Activated T-cell treated with anti-CD3 and anti-CD28 coated beads, Interleukin-2, amount 50 U/mL, for 4 hours (primary cell): ENCODE results near the gene FAM174B. TPM values are rescaled to one million over a fixed set of nuclear protein-coding genes. Genes with fewer than 3 reads are reported as not detected.

Experiments used
- ATAC-seq, 2 donors: fragments of 200-7000 bp; cut with Tn5 transposase; one replicate each; pipeline ENCODE4 v1.10.0; 2021
- DNase-seq: peaks from one replicate; pipeline ENCODE4 v3.0.0-alpha.2; 2020
- H3K27me3 Mint-ChIP-seq: one replicate; pipeline ENCODE4 v1.8.0; 2021; ENCODE audit warnings: low read depth, mixed read lengths
- H3K36me3 Mint-ChIP-seq: one replicate; pipeline ENCODE4 v1.8.0; 2022; ENCODE audit warnings: mixed read lengths; ENCODE audit not compliant: insufficient read depth
- H3K4me1 Mint-ChIP-seq: one replicate; pipeline ENCODE4 v1.8.0; 2021; ENCODE audit warnings: low read depth, mixed read lengths
- H3K4me3 Mint-ChIP-seq: one replicate; pipeline ENCODE4 v1.8.0; 2021; ENCODE audit warnings: mild to moderate bottlenecking, moderate library complexity, mixed read lengths
- H3K9me3 Mint-ChIP-seq: one replicate; pipeline ENCODE4 v1.8.0; 2021; ENCODE audit warnings: mixed read lengths
- total RNA-seq, 3 donors: library from RNA; stranded (reverse); gene quantifications; one replicate each; pipeline ENCODE4 v1.2.1, GENCODE V29; 2021

The FAM174B gene
- total RNA-seq, 3 donors from 2014 or later = 2.7 to 6.2 (median 3.6) TPM

DNA sequence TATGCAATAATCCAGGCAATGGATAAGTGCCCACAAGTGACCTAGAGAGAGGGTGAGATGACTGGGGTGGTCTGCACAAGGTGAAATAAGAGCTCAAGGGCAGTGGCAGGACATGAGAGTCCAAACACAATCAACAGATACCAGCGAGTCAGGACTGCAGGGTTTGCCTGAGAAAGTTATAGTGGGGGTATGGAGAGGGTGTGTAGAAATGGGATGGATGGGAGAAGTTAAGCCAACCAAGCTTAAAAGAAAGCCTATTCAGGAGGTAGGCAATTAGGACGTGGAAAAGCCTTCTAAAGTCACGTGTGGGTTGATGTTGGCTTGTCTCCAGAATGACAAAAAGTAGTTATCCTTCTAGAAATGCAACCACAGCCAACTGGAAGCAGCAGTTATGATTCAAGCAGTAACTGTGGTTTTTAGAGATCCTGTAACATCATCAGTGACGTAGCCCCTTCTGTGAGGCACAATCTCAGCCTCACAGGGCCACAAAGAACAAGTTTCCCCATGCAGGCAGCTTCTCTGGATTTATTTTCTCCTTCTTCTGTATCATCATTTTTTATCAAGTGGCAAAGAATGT is 56.1 kb downstream of the FAM174B start:
- DNase-seq (no peak), ATAC-seq (peak in 1 of 2 donors; percentile 52)
- no peak overlapping the region for H3K4me3 Mint-ChIP-seq
- H3K36me3 Mint-ChIP-seq = no peaks in the 10 kb centered on the region
- H3K27me3 Mint-ChIP-seq = peaks cover 10% of the 10 kb centered on the region
- H3K9me3 Mint-ChIP-seq = no peaks in the 10 kb centered on the region
- H3K4me1 Mint-ChIP-seq = no peaks in the 10 kb centered on the region

- peaks cover 14% of the 10 kb centered on the region for H3K27me3 Mint-ChIP-seq
- H3K9me3 Mint-ChIP-seq = no peaks in the 10 kb centered on the region
- ATAC-seq = no peak
- DNase-seq = no peak
- H3K36me3 Mint-ChIP-seq = no peaks in the 10 kb centered on the region
- H3K4me1 Mint-ChIP-seq = no peaks in the 10 kb centered on the region
- no peak overlapping the region for H3K4me3 Mint-ChIP-seq
Observed at GRCh38 chr15:92597548-92597947, 58.0 kb downstream of the FAM174B start.

DNA sequence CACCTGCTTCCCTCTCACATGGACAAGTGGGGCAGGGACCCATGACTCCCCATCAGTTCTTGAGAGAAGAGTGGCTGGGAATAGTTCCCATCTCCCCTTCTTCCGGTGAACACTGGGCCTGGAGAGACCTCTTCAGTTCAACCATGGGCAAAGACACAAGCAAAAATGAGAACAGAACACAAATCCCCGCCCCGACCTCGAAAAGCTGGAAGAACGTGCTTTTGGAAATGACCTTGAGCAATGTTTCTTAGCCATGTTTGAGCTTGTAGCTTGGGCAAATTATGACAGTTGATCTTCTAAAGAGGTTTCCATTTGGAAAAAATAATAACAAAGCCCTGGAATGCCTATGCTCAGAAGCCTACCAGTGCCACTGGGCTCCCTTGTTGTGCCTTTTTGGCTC is 59.0 kb downstream of the FAM174B start:
- no peaks in the 10 kb centered on the region for H3K9me3 Mint-ChIP-seq
- H3K4me1 Mint-ChIP-seq = no peaks in the 10 kb centered on the region
- H3K36me3 Mint-ChIP-seq = no peaks in the 10 kb centered on the region
- H3K4me3 Mint-ChIP-seq = no peak overlapping the region
- DNase-seq (no peak), ATAC-seq (no peak)
- H3K27me3 Mint-ChIP-seq = peaks cover 14% of the 10 kb centered on the region

DNA sequence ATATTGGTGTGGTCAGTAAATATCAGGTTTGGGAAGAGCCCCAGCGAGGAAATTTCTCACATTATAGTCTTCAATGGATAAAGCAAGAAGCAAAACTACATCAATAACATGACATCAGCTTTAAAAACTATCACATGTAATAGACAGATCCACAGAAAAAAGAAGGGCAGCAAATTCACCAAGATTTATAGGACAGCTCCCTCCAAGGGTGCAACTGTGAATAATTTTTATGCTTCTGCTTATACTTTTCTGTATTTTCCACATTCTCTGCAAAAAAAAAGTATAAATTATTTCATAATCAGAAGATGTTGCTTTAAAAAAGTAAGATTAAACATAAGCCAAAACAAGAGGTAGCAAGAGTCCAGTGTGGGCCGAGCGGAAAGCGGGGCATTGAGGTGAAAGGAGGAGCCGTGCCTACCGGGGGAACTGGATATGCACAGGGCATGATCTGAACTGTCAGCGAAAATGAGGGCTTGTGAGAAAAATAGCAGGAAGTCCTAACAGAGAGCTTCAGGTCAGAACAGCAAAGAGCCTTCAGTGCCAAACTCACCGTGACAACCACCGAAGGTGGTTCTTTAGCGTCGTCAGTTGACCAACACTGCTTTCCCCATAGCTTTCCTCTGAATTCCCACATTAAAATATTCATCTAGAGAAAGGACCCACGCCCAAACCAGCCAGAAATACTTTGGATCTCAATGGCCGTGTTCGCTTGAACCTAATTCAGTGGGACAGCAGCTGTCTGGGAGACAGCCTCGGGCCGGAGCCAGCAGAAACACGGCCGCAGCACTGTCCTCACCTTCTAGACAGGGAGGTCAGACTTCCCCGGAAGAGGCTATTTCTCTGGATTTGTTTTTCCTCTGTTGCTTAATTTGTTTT is 59.8 kb downstream of the FAM174B start:
- Mint-ChIP-seq H3K9me3 (no peaks in the 10 kb centered on the region), H3K27me3 (peaks cover 14% of the 10 kb centered on the region), H3K36me3 (no peaks in the 10 kb centered on the region), H3K4me3 (no peak overlapping the region), H3K4me1 (no peaks in the 10 kb centered on the region)
- no peak for DNase-seq
- ATAC-seq = no peak

DNA sequence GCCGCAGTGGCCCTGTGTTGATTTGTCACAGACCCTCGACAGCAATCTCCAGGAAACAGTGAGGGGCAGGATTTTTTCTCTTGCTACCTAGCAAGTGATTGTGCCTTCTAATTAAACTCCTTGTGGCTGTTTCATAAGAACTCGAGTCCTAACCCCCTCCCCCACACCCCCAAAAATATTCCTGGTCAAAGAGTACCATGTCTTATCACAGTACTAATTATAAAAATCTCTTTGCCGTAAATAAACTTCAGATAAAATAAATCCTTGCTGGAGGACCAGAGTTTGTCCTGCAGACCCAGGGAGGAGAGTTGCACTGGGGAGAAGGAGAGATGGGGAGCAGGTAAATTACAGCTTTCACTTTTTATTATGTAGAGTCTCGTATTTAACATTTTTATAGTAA is 64.3 kb downstream of the FAM174B start:
- Mint-ChIP-seq H3K4me1 (no peaks in the 10 kb centered on the region), H3K4me3 (no peak overlapping the region), H3K27me3 (peaks cover 10% of the 10 kb centered on the region), H3K36me3 (no peaks in the 10 kb centered on the region), H3K9me3 (no peaks in the 10 kb centered on the region)
- no peak for ATAC-seq
- DNase-seq = no peak

GRCh38 chr15:92586966-92587365 is 68.6 kb downstream of the FAM174B start:
- Mint-ChIP-seq H3K4me3 (no peak overlapping the region), H3K9me3 (no peaks in the 10 kb centered on the region), H3K27me3 (peaks cover 7% of the 10 kb centered on the region), H3K36me3 (no peaks in the 10 kb centered on the region), H3K4me1 (no peaks in the 10 kb centered on the region)
- DNase-seq = no peak
- no peak for ATAC-seq

DNA sequence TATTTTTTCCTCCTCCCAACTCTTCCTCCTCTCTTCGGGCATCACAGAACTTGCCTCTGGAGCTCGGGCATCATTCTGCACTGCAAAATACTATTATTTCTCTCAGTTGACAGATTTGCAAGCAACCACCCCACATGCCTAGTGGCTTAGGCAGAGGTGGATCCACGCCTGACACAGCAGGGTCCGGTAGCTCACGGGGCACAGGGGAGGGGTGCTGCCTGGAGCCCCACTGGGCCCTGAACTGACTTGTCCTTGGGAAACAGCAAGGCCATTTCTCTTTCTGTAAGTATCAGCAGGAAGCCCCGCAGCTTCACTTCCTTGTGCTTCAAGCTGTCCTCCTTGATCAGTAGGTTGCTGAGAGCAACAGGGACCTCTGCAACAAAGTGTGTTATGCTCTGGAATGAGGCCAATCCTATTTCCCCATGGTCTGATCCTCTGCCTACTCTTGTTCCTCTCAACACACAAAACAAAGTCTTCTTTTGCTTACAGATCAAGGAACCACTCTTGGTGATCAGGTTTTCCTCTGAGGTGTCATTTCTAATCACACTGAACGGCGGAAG is 69.1 kb downstream of the FAM174B start:
- DNase-seq = no peak
- no peak overlapping the region for H3K4me3 Mint-ChIP-seq
- no peaks in the 10 kb centered on the region for H3K4me1 Mint-ChIP-seq
- ATAC-seq = no peak
- no peaks in the 10 kb centered on the region for H3K36me3 Mint-ChIP-seq
- H3K27me3 Mint-ChIP-seq = peaks cover 7% of the 10 kb centered on the region
- no peaks in the 10 kb centered on the region for H3K9me3 Mint-ChIP-seq

DNA sequence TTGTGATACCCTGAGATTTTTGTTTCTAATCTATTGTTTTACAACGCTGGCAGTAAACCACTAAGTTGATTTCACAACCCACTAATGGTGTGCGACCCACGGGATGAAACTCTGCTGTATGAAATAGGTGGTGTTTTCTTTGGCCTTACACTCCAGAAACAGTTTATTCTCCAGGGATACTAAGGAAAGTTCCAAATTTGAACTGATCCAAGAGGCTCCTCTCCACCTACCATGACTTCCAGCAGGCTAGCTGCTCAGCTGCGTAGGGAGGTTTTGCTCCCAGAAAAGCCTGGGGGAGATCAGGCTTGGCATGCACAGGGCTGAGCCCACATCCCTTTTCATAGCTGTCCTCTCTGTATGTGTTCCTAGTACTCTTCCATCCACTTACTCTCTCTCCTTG is 71.5 kb downstream of the FAM174B start:
- Mint-ChIP-seq H3K36me3 (no peaks in the 10 kb centered on the region), H3K4me3 (no peak overlapping the region), H3K9me3 (no peaks in the 10 kb centered on the region), H3K4me1 (no peaks in the 10 kb centered on the region), H3K27me3 (peaks cover 10% of the 10 kb centered on the region)
- no peak for DNase-seq
- ATAC-seq = no peak

DNA sequence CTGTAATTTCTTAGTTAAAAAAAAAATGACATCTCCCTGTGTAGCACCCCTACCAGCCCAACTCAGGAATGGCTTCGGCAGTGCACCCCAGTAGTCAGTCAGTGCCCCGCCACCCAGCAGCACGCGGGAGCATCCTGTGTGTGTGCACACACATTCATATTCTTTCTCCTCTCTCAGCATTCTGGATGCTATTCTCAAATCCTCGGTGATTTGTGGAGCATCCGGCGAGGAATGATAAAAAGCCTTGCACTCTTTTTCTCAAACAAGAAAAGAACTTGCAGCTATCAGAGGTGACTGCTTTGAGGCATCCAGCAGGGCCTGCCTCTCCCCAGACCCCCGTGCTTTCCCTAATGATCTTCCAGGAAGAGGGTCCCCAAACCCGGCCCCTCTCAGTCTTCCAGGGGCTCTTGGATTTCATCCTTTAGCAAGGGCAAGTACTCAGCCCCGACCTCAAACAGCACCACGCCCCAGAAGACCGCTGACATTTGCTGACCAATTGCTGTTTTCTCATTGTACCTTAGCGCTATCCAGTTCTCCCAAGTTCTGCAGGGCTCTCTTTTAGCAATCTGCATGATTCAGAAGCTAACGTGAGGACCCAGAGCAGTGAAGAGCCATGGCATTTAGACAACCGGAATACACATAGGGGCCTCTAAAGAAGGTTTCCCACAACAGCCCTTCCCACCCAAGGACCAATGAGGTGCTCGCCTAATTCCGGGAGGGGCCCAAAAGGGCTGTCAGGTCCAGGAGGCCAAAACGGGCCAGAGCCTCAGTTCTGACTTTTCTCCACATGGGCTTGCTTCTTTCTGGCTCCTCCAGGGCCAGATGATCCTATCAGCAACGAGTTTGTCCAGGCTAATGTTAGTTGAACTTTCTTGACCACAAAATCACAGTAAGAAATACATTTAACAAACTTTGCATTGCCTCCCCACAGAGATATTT is 72.2 kb downstream of the FAM174B start:
- H3K4me3 Mint-ChIP-seq = no peak overlapping the region
- no peaks in the 10 kb centered on the region for H3K9me3 Mint-ChIP-seq
- H3K4me1 Mint-ChIP-seq = no peaks in the 10 kb centered on the region
- H3K27me3 Mint-ChIP-seq = peaks cover 16% of the 10 kb centered on the region
- no peaks in the 10 kb centered on the region for H3K36me3 Mint-ChIP-seq
- DNase-seq (no peak), ATAC-seq (no peak)

DNA sequence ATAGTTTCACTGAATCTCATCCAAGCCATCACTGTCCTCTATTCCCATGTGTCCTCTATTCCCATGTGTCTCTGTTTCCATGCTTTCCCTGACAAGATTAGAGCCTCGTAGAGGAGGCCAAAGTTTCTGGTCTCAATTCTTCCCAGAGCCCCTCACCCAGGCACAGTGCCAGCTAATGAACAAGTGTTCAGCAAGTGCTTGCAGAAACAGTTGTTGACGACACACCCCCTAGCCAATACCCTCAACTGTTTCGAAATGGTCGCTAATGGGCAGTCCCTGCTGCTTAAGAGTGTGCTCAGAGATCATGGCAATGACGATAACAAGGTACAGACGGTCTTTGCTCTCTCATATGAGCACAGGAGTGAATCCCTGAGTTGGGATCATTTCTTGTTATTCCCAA is 73.4 kb downstream of the FAM174B start:
- DNase-seq (no peak), ATAC-seq (no peak)
- Mint-ChIP-seq H3K9me3 (no peaks in the 10 kb centered on the region), H3K4me3 (no peak overlapping the region), H3K27me3 (peaks cover 16% of the 10 kb centered on the region), H3K36me3 (no peaks in the 10 kb centered on the region), H3K4me1 (no peaks in the 10 kb centered on the region)

GRCh38 chr15:92580933-92581445 is 74.6 kb downstream of the FAM174B start:
- Mint-ChIP-seq H3K9me3 (no peaks in the 10 kb centered on the region), H3K27me3 (peaks cover 18% of the 10 kb centered on the region), H3K4me1 (no peaks in the 10 kb centered on the region), H3K36me3 (no peaks in the 10 kb centered on the region), H3K4me3 (no peak overlapping the region)
- ATAC-seq (no peak), DNase-seq (no peak)

DNA sequence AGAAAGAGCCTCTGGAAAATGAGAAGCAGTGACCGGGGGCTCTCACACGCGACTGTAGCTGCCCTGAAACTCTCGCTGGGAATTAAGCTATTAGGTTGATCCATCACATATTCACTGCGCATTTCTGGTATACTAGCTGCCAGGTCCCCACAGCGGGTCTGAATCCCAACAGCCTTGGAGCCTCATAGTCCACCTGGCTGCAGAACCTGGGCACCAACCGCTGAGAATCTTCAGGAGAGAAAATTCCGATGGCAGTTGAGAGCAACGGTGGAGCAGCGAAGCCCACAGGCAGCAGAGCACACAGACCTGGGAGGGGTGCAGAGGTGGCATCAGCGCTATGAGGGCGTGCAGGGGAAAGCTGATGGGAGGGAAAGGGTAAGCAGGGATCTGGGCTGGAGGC is 75.1 kb downstream of the FAM174B start:
- no peaks in the 10 kb centered on the region for H3K4me1 Mint-ChIP-seq
- H3K36me3 Mint-ChIP-seq = no peaks in the 10 kb centered on the region
- no peaks in the 10 kb centered on the region for H3K9me3 Mint-ChIP-seq
- DNase-seq (no peak), ATAC-seq (no peak)
- H3K4me3 Mint-ChIP-seq = no peak overlapping the region
- H3K27me3 Mint-ChIP-seq = peaks cover 15% of the 10 kb centered on the region

DNA sequence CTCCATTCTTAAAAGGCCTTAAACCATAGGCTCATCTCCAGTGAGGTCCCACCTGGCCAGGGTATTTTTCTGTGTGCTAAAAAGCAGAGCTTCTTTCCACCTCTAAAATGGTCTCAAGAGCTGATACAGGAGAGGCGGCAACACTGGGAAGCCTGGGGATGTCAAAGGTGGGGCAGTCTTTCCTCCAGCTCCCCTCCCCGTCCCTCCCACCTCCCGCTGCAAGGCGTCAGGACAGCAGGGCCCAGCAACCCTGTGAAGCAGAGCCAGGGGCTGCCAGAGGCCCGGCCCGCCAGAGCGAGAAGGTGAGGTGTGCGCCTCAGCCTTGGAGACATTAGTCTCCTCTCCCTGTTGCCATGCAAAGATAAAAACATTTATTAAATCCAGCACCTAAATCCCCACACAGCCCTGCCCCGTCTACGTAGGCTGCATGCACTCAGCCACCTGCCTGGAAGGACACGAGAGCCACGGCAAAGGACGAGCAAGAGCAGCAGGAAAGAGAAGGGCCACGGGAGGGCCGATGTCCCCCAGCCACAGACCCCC is 75.6 kb downstream of the FAM174B start:
- H3K4me3 Mint-ChIP-seq = no peak overlapping the region
- ATAC-seq (no peak), DNase-seq (no peak)
- H3K4me1 Mint-ChIP-seq = no peaks in the 10 kb centered on the region
- no peaks in the 10 kb centered on the region for H3K36me3 Mint-ChIP-seq
- H3K9me3 Mint-ChIP-seq = no peaks in the 10 kb centered on the region
- H3K27me3 Mint-ChIP-seq = peaks cover 11% of the 10 kb centered on the region

GRCh38 chr15:92579486-92579885 is 76.1 kb downstream of the FAM174B start:
- DNase-seq = no peak
- Mint-ChIP-seq H3K4me3 (no peak overlapping the region), H3K9me3 (no peaks in the 10 kb centered on the region), H3K4me1 (no peaks in the 10 kb centered on the region), H3K36me3 (no peaks in the 10 kb centered on the region), H3K27me3 (peaks cover 11% of the 10 kb centered on the region)
- ATAC-seq = no peak
